GM12865 (cell line): Measurements from ENCODE around the gene KLHL5.

Source experiments
- DNase-seq: peaks from one replicate; pipeline ENCODE4 v3.0.0; 2010; ENCODE audit warnings: low read depth
- H3K4me3 ChIP-seq: 2 replicates; pipeline ENCODE4 v1.5.1; 2011; ENCODE audit warnings: mild to moderate bottlenecking, low read depth, low read length, control low read depth
- CTCF ChIP-seq: IDR thresholded peaks from 2 replicates; pipeline ENCODE4 v1.5.1; 2011; ENCODE audit warnings: low read length, control low read depth, low read depth, inconsistent platforms; ENCODE audit not compliant: insufficient read depth; ENCODE audit errors: missing control alignments

Gene KLHL5

GRCh38 chr4:39066371-39066770, 4.3 kb downstream of the KLHL5 start:
- DNase-seq, result no peak
- no peak overlapping the region for H3K4me3 ChIP-seq
- no peak for TF ChIP-seq CTCF

- no peak for DNase-seq
- H3K4me3 ChIP-seq, result no peak overlapping the region
- no peak for TF ChIP-seq CTCF
These were observed 5.0 kb downstream of the KLHL5 start for GRCh38 chr4:39067031-39067430.

- H3K4me3 ChIP-seq, result no peak overlapping the region
- no peak for DNase-seq
- no peak for TF ChIP-seq CTCF
These were observed 5.4 kb downstream of the KLHL5 start for GRCh38 chr4:39067451-39067850.

GRCh38 chr4:39068907-39069306, 6.9 kb downstream of the KLHL5 start:
- no peak for TF ChIP-seq CTCF
- H3K4me3 ChIP-seq, result no peak overlapping the region
- DNase-seq, result no peak

DNA sequence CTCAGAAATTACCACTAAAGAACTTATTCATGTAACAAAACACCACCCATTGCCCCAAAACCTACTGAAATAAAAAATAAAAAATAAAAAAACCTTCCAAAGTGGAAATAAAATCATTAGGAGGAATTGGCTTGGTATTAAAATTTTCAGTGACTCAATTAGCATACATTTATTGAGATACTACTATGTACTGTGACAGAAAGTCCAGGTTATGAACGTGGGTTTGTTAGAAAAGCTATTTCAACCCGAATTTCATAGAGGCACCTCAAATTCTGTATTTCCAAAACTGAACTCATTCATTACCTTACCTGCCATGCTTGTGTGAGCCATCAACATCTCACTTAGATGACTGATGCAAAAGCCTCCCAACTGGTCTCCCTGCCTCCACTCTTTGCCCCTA, 16.8 kb downstream of the KLHL5 start:
- H3K4me3 ChIP-seq, result no peak overlapping the region
- DNase-seq, result no peak
- no peak for TF ChIP-seq CTCF

DNA sequence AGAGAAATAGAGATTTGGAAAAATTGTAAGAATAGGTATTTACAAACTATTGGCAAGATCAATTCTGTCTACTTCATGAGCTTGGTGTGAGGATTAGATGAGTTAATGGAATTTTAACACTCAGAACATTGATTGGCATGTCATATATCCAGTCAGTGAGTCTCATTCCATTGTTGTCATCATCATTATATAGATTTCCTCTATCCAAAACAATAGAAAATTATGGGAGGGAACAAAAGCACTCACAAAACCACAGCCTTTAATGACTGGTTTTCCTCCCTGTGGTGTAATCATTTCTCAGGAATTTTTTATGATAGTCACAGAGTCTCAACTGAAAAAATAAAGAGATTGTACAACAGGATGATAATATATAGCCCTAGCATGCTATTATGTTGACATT, 21.1 kb downstream of the KLHL5 start:
- DNase-seq, result no peak
- H3K4me3 ChIP-seq, result no peak overlapping the region
- TF ChIP-seq CTCF, result no peak

DNA sequence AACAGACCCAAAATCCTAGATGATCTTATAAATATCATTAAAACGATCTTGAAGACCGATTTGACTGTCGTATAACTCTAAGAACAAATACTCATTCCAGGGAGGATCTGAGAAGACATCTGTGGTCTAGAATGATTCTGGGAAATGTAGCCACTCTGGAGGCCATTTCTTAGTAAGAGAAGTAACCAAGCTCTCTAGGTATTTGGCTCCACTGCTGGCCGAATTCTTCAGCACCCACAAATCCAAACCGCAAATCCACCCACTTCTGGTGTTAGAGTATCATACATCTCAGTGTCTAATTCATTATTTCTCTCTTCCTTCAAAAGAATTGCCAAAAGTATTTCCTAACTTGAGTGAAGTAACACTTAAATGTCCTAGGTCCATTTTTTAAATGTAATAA, 23.9 kb downstream of the KLHL5 start:
- TF ChIP-seq CTCF, result no peak
- no peak overlapping the region for H3K4me3 ChIP-seq
- DNase-seq, result no peak
